ENCODE results near the gene PAIP2B.

PAIP2B gene

GRCh38 chr2:71133603-71134002, 93.3 kb downstream of the PAIP2B start:
- peaks cover 39% of the 10 kb centered on the region for H3K36me3 ChIP-seq (ENCODE audit: insufficient read depth, low read length)
- peak overlapping the region; percentile 93 for H3K4me2 ChIP-seq (ENCODE audit: low read depth, low read length, poor library complexity, severe bottlenecking)
- H3K79me2 ChIP-seq (ENCODE audit: insufficient read depth, low read length) = peaks cover 53% of the 10 kb centered on the region

More at GRCh38 chr2:71133603-71134002, 93.3 kb downstream of the PAIP2B start:
- H3K27me3 ChIP-seq (ENCODE audit: insufficient read depth, low read length, poor library complexity, severe bottlenecking) = no peaks in the 10 kb centered on the region
- TF ChIP-seq CTCF (conservative IDR thresholded peaks at IDR 0.05; ENCODE audit: low read length) = no peak
- TF ChIP-seq EZH2phosphoT487 (IDR thresholded peaks at IDR 0.05; ENCODE audit: borderline replicate concordance) = no peak
- H4K20me1 ChIP-seq (ENCODE audit: insufficient read depth, low read length, poor library complexity, severe bottlenecking) = peaks cover 25% of the 10 kb centered on the region
- peak overlapping the region; percentile 99 for H3K4me3 ChIP-seq (ENCODE audit: low read length, poor library complexity, severe bottlenecking)
- peak overlapping the region; percentile 26 for H3K9ac ChIP-seq (ENCODE audit: low read depth, low read length, poor library complexity, severe bottlenecking)
- no peaks in the 10 kb centered on the region for H3K9me2 ChIP-seq (replicated peaks; ENCODE audit: low read depth, low read length)
- H3F3A ChIP-seq (ENCODE audit: low read depth) = no peaks in the 10 kb centered on the region
- peaks cover 29% of the 10 kb centered on the region for H3K4me1 ChIP-seq (ENCODE audit: insufficient read depth, low read length, poor library complexity, severe bottlenecking)
- no peaks in the 10 kb centered on the region for H3K9me3 ChIP-seq (ENCODE audit: insufficient read depth, low read depth, low read length)
- H2AFZ ChIP-seq (ENCODE audit: low read length) = no peak overlapping the region
